ENCODE results near the gene OXCT1. TPM values are rescaled to one million over a fixed set of nuclear protein-coding genes. Genes with fewer than 3 reads are reported as not detected.

OXCT1 gene
- total RNA-seq, 2 experiments from 2014 or later = 76.1 to 78.8 TPM

GRCh38 chr5:41885286-41885685, 15.1 kb upstream of the OXCT1 start:
- Mint-ChIP-seq H3K4me1 (ENCODE audit: low read depth) (no peaks in the 10 kb centered on the region), H3K27ac (no peak overlapping the region), H3K27me3 (ENCODE audit: low read depth) (peaks cover 11% of the 10 kb centered on the region), H3K4me3 (no peak overlapping the region), H3K9me3 (no peaks in the 10 kb centered on the region), H3K36me3 (ENCODE audit: low read depth) (no peaks in the 10 kb centered on the region)
- CTCF ChIA-PET = interaction anchor here (1.0 kb wide), 1 partner anchor 32 kb away, joined by 3 read pairs; no protein-coding TSS in a partner anchor
- no peak for DNase-seq
- intact Hi-C loops (cut with micrococcal nuclease) = no loop called here

GRCh38 chr5:41883936-41884335, 13.7 kb upstream of the OXCT1 start:
- no peaks in the 10 kb centered on the region for H3K9me3 Mint-ChIP-seq
- no peaks in the 10 kb centered on the region for H3K36me3 Mint-ChIP-seq (ENCODE audit: low read depth)
- H3K27ac Mint-ChIP-seq = no peak overlapping the region
- H3K4me1 Mint-ChIP-seq (ENCODE audit: low read depth) = no peaks in the 10 kb centered on the region
- intact Hi-C loops (cut with micrococcal nuclease) = no loop called here
- DNase-seq = no peak
- CTCF ChIA-PET = no interaction called here
- H3K4me3 Mint-ChIP-seq = no peak overlapping the region
- peaks cover 8% of the 10 kb centered on the region for H3K27me3 Mint-ChIP-seq (ENCODE audit: low read depth)

DNA sequence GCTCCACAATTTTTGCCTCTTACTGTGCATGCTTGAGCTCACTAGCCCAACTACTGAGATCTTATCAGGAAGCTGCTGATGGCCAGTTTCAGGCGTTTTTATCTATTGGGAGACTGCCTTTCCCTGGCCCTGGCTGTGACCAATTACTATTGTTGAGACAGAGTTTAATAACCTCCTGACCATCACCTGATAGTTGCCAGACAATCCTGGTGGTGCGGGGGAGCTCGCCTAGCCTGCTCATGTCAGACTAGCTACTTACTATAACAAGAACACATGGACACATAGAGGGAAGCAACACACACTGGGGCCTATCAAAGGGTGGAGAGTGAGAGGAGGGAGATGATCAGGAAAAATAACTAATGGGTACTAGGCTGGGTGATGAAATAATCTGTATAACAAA, 13.0 kb upstream of the OXCT1 start:
- no peaks in the 10 kb centered on the region for H3K36me3 Mint-ChIP-seq (ENCODE audit: low read depth)
- intact Hi-C loops (cut with micrococcal nuclease) = no loop called here
- H3K27ac Mint-ChIP-seq = no peak overlapping the region
- CTCF ChIA-PET = no interaction called here
- H3K27me3 Mint-ChIP-seq (ENCODE audit: low read depth) = peaks cover 11% of the 10 kb centered on the region
- no peaks in the 10 kb centered on the region for H3K4me1 Mint-ChIP-seq (ENCODE audit: low read depth)
- H3K4me3 Mint-ChIP-seq = no peak overlapping the region
- DNase-seq = no peak
- no peaks in the 10 kb centered on the region for H3K9me3 Mint-ChIP-seq

DNA sequence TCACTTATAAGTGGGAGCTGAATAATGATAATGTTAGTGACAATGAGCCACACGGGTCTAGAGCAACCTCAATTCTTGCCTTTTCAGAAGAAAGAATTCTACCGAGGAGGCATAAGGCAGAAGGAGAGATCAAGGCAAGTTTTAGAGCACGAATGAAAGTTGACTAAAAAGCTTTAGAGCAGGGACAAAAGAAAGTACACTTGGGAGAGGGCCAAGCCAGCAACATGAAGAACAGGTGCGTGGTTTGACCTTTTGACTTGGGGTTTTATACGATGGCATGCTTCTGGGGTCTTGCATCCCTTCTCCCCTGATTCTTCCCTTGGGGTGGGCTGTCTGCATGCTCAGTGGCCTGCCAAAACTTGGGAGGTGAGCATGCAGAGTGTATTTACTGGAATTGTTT, 12.5 kb upstream of the OXCT1 start:
- Mint-ChIP-seq H3K4me3 (no peak overlapping the region), H3K9me3 (no peaks in the 10 kb centered on the region), H3K27me3 (ENCODE audit: low read depth) (peaks cover 11% of the 10 kb centered on the region), H3K4me1 (ENCODE audit: low read depth) (no peaks in the 10 kb centered on the region), H3K36me3 (ENCODE audit: low read depth) (no peaks in the 10 kb centered on the region), H3K27ac (no peak overlapping the region)
- intact Hi-C loops (cut with micrococcal nuclease) = no loop called here
- CTCF ChIA-PET = no interaction called here
- DNase-seq = no peak

DNA sequence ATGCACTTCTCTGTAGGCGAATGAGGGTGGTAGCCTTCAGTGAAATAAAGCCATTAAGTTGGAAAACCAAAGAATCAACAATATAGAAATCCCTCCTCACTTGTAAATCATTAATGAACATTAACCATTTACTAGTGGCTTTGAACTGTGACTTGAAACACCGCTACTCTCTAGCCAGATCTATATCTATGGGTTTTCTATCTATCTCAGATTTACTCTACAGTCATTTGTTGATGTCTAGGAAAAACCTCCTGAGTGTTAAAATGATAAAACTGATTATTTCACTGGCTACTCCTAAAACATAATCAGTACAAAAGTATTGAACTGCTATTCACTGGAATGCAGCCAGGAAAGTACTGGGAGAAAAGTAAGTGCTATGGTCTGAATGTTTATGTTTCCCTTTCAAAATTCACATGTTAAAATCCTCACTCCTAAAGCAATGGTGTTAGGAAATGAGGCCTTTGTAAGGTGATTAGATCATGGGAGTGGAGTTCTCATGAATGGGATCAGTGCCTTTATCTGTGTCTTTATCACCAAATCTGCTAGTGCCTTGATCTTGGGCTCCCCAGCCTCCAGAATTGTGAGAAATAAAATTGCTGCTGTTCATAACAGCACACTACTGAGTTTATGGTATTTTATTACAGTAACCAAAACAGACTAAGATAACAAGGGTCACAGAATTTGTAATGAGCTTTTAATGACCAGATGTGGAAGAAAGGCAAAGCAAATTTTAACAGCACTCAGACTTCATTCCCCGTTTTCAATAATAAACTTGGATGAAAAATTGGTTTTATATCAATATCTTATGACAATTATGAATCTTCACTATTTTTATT, 8.6 kb upstream of the OXCT1 start:
- peaks cover 8% of the 10 kb centered on the region for H3K27me3 Mint-ChIP-seq (ENCODE audit: low read depth)
- intact Hi-C loops (cut with micrococcal nuclease) = loop anchor here (10.0 kb wide), 3 partner anchors 1044 to 1606 kb away; partner anchors contain the start of genes RPL37 and TMEM267
- H3K9me3 Mint-ChIP-seq = no peaks in the 10 kb centered on the region
- no peak overlapping the region for H3K27ac Mint-ChIP-seq
- H3K4me3 Mint-ChIP-seq = no peak overlapping the region
- H3K4me1 Mint-ChIP-seq (ENCODE audit: low read depth) = peaks cover 15% of the 10 kb centered on the region
- CTCF ChIA-PET = no interaction called here
- no peak for DNase-seq
- H3K36me3 Mint-ChIP-seq (ENCODE audit: low read depth) = no peaks in the 10 kb centered on the region

DNA sequence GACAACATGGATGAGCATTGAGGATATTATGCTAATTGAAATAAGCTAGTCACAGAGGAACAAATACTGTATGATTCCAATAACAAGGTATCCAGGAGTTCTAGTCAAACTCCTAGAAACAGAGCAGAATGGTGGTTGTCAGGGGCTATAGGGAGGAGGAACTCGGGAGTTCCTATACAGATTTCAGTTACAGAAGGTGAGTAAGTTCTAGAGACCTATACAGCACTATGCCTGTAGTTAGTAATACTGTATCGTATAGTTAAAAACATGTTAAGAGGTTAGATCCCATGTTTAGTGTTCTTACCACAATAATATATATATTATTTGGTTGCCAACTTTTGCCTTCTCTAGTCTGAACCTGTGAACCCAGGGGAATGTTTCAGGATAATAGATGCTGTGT, 7.9 kb upstream of the OXCT1 start:
- H3K9me3 Mint-ChIP-seq = no peaks in the 10 kb centered on the region
- intact Hi-C loops (cut with micrococcal nuclease) = loop anchor here (10.0 kb wide), 3 partner anchors 1043 to 1607 kb away; partner anchors contain the start of genes RPL37 and TMEM267
- no peak overlapping the region for H3K27ac Mint-ChIP-seq
- H3K36me3 Mint-ChIP-seq (ENCODE audit: low read depth) = no peaks in the 10 kb centered on the region
- peaks cover 8% of the 10 kb centered on the region for H3K27me3 Mint-ChIP-seq (ENCODE audit: low read depth)
- H3K4me1 Mint-ChIP-seq (ENCODE audit: low read depth) = peaks cover 16% of the 10 kb centered on the region
- H3K4me3 Mint-ChIP-seq = no peak overlapping the region
- no peak for DNase-seq
- CTCF ChIA-PET = no interaction called here

GRCh38 chr5:41877408-41877807, 7.2 kb upstream of the OXCT1 start:
- H3K27me3 Mint-ChIP-seq (ENCODE audit: low read depth) = peaks cover 8% of the 10 kb centered on the region
- intact Hi-C loops (cut with micrococcal nuclease) = loop anchor here (10.0 kb wide), 3 partner anchors 1043 to 1607 kb away; partner anchors contain the start of genes RPL37 and TMEM267
- no peak overlapping the region for H3K4me3 Mint-ChIP-seq
- DNase-seq = no peak
- CTCF ChIA-PET = interaction anchor here (3.0 kb wide), 1 partner anchor 21 kb away, joined by 11 read pairs; no protein-coding TSS in a partner anchor
- H3K4me1 Mint-ChIP-seq (ENCODE audit: low read depth) = peaks cover 16% of the 10 kb centered on the region
- no peaks in the 10 kb centered on the region for H3K9me3 Mint-ChIP-seq
- no peak overlapping the region for H3K27ac Mint-ChIP-seq
- H3K36me3 Mint-ChIP-seq (ENCODE audit: low read depth) = no peaks in the 10 kb centered on the region

GRCh38 chr5:41876678-41877077, 6.5 kb upstream of the OXCT1 start:
- intact Hi-C loops (cut with micrococcal nuclease) = loop anchor here (10.0 kb wide), 3 partner anchors 1042 to 1608 kb away; partner anchors contain the start of genes RPL37 and TMEM267
- no peak for DNase-seq
- no peaks in the 10 kb centered on the region for H3K36me3 Mint-ChIP-seq (ENCODE audit: low read depth)
- CTCF ChIA-PET = interaction anchor here (0.6 to 3.0 kb wide), 3 partner anchors 20 to 96 kb away, joined by 3 to 11 read pairs (median 3); partner anchors contain the start of gene RIMOC1
- H3K9me3 Mint-ChIP-seq = no peaks in the 10 kb centered on the region
- H3K4me1 Mint-ChIP-seq (ENCODE audit: low read depth) = peaks cover 17% of the 10 kb centered on the region
- peaks cover 8% of the 10 kb centered on the region for H3K27me3 Mint-ChIP-seq (ENCODE audit: low read depth)
- H3K27ac Mint-ChIP-seq = no peak overlapping the region
- no peak overlapping the region for H3K4me3 Mint-ChIP-seq

GRCh38 chr5:41875121-41875520, 4.9 kb upstream of the OXCT1 start:
- Mint-ChIP-seq H3K27me3 (ENCODE audit: low read depth) (peaks cover 5% of the 10 kb centered on the region), H3K4me3 (no peak overlapping the region), H3K4me1 (ENCODE audit: low read depth) (peaks cover 25% of the 10 kb centered on the region), H3K27ac (peak overlapping the region; percentile 1), H3K36me3 (ENCODE audit: low read depth) (no peaks in the 10 kb centered on the region), H3K9me3 (no peaks in the 10 kb centered on the region)
- intact Hi-C loops (cut with micrococcal nuclease) = loop anchor here (10.0 kb wide), 3 partner anchors 1040 to 1610 kb away; partner anchors contain the start of genes RPL37 and TMEM267
- CTCF ChIA-PET = interaction anchor here (3.0 kb wide), 1 partner anchor 19 kb away, joined by 11 read pairs; no protein-coding TSS in a partner anchor
- no peak for DNase-seq

DNA sequence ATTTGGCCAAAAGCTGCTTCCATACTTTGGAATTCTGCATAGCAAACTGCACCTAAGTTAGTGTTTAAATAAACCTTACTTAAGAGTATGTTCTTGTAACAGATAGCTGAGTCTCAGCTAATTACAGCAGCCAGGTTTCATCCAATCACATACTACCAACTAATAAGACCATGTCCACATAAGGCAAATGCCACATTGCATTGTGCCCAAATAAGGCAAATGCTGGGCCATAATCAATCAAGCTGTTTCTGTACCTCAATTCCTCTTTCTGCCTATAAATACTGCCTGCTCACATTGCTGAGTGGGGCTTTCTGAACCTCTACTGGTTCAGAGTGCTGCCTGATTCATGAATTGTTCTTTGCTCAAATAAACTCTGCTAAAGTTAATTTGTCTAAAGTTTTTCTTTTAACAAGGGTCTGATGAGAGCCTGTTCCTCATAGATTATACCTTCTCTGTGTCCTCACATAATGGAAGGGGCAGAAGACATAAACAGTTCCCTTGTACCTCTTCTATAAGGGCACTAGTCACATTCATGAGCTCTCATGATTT, 4.4 kb upstream of the OXCT1 start:
- no peak overlapping the region for H3K4me3 Mint-ChIP-seq
- no peaks in the 10 kb centered on the region for H3K36me3 Mint-ChIP-seq (ENCODE audit: low read depth)
- peaks cover 25% of the 10 kb centered on the region for H3K4me1 Mint-ChIP-seq (ENCODE audit: low read depth)
- no peak for DNase-seq
- H3K27ac Mint-ChIP-seq = peak overlapping the region; percentile 1
- H3K27me3 Mint-ChIP-seq (ENCODE audit: low read depth) = peaks cover 5% of the 10 kb centered on the region
- intact Hi-C loops (cut with micrococcal nuclease) = loop anchor here (5.0 to 10.0 kb wide), 4 partner anchors 1040 to 1610 kb away; partner anchors contain the start of genes RPL37, TMEM267 and TTC33
- CTCF ChIA-PET = interaction anchor here (1.1 to 3.0 kb wide), 2 partner anchors 18 to 55 kb away, joined by 3 to 11 read pairs; no protein-coding TSS in a partner anchor
- no peaks in the 10 kb centered on the region for H3K9me3 Mint-ChIP-seq

DNA sequence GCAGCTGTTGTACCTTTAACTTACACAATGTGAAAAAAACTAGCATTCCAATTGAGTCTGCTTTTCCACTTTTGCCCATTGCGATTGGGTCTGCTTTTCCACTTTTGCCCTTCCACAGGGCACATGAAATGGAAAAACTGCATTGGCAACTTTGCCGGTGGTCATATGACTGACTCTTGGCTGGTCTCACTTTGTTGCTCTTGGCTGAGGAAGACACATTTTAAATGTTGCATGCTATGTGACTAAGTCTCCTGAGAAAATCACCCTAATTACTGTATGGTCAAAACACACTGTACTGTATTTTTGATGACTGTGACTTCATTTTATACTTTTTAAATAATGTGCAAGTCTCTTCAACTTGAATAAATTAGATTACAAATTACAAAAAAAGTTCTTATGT, 1.6 kb upstream of the OXCT1 start:
- intact Hi-C loops (cut with micrococcal nuclease) = loop anchor here (5.0 to 10.0 kb wide), 4 partner anchors 1037 to 1613 kb away; partner anchors contain the start of genes RPL37, TMEM267 and TTC33
- Mint-ChIP-seq H3K4me1 (ENCODE audit: low read depth) (peaks cover 41% of the 10 kb centered on the region), H3K36me3 (ENCODE audit: low read depth) (peaks cover 6% of the 10 kb centered on the region), H3K4me3 (no peak overlapping the region), H3K27ac (no peak overlapping the region), H3K9me3 (no peaks in the 10 kb centered on the region), H3K27me3 (ENCODE audit: low read depth) (no peaks in the 10 kb centered on the region)
- CTCF ChIA-PET = no interaction called here
- DNase-seq = no peak

DNA sequence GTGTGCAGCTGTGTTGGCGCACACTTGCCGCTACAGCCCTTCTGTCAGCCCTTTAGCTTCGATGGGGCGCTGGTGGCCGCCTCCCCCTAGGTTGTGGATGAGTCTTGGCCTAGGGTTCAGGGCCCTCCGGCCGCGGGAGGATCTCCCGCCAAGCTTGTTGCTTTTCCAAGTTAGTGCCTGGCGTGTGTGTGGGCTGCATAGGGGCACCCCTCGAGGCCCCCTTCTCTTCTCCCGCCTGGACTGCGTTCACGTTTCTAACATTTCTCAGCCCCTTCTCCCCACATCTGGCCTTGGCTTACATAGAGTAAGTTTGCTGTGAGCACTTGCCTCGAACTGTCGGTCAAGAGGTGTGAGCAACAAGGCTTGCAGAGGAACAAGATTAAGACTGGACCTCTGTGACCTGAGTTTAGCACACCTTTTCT, 413 bp upstream of the OXCT1 start:
- H3K4me3 Mint-ChIP-seq = peak overlapping the region; percentile 92
- H3K9me3 Mint-ChIP-seq = no peaks in the 10 kb centered on the region
- peak overlapping the region; percentile 88 for H3K27ac Mint-ChIP-seq
- H3K4me1 Mint-ChIP-seq (ENCODE audit: low read depth) = peaks cover 51% of the 10 kb centered on the region
- DNase-seq = no peak
- H3K27me3 Mint-ChIP-seq (ENCODE audit: low read depth) = no peaks in the 10 kb centered on the region
- H3K36me3 Mint-ChIP-seq (ENCODE audit: low read depth) = peaks cover 10% of the 10 kb centered on the region
- intact Hi-C loops (cut with micrococcal nuclease) = loop anchor here (1.0 to 10.0 kb wide), 7 partner anchors 34 to 1614 kb away; partner anchors contain the start of genes FBXO4, RIMOC1, RPL37 and TMEM267
- CTCF ChIA-PET = no interaction called here

Data from activated naive CD4-positive, alpha-beta T cell treated with anti-CD3 and anti-CD28 coated beads for 36 hours (primary cell).